WI38 (cell line): ENCODE results near the gene ERBB2.
"Not testable (repeated sequence)": the region's sequence is repeated elsewhere in the genome, so short reads cannot be mapped to it uniquely, and the experiment has no call there.

ENCODE experiments used
- H3K4me3 ChIP-seq: 2 replicates; pipeline ENCODE4 v1.5.1; 2011; ENCODE audit warnings: low read depth, mild to moderate bottlenecking, control low read depth, low read length
- CTCF ChIP-seq: IDR thresholded peaks from 2 replicates; pipeline ENCODE4 v1.5.1; 2012; ENCODE audit warnings: low read depth, mild to moderate bottlenecking, control low read depth, low read length

ERBB2 gene

GRCh38 chr17:39709998-39710964, 10.4 kb downstream of the ERBB2 start:
- no peak overlapping the region for H3K4me3 ChIP-seq
- no peak for TF ChIP-seq CTCF

GRCh38 chr17:39711071-39711470, 11.2 kb downstream of the ERBB2 start:
- H3K4me3 ChIP-seq = not testable (repeated sequence)

GRCh38 chr17:39711851-39712250, 12.0 kb downstream of the ERBB2 start:
- H3K4me3 ChIP-seq = no peak overlapping the region
- no peak for TF ChIP-seq CTCF

GRCh38 chr17:39714234-39714633, 14.4 kb downstream of the ERBB2 start:
- TF ChIP-seq CTCF = no peak
- H3K4me3 ChIP-seq = no peak overlapping the region

- H3K4me3 ChIP-seq = no peak overlapping the region
- TF ChIP-seq CTCF = no peak
Measured at GRCh38 chr17:39715375-39716072, 15.7 kb downstream of the ERBB2 start.

- no peak for TF ChIP-seq CTCF
- H3K4me3 ChIP-seq = no peak overlapping the region
Measured at GRCh38 chr17:39716073-39716818, 16.4 kb downstream of the ERBB2 start.

- H3K4me3 ChIP-seq = no peak overlapping the region
- TF ChIP-seq CTCF = no peak
Measured at GRCh38 chr17:39716879-39717536, 17.1 kb downstream of the ERBB2 start.
